ELF-1 (cell line): ENCODE results near the gene OTOG.

Source experiments
- DNase-seq: peaks from one replicate; pipeline ENCODE4 v3.0.0-alpha.2; 2016; ENCODE audit warnings: low read depth, low spot score

Gene OTOG

GRCh38 chr11:17519061-17519885 lies 27.8 kb upstream of the OTOG start:
- no peak for DNase-seq

- DNase-seq = no peak
Measured at GRCh38 chr11:17521106-17521900, 25.8 kb upstream of the OTOG start.

- no peak for DNase-seq
Measured at GRCh38 chr11:17522655-17523054, 24.4 kb upstream of the OTOG start.

DNA sequence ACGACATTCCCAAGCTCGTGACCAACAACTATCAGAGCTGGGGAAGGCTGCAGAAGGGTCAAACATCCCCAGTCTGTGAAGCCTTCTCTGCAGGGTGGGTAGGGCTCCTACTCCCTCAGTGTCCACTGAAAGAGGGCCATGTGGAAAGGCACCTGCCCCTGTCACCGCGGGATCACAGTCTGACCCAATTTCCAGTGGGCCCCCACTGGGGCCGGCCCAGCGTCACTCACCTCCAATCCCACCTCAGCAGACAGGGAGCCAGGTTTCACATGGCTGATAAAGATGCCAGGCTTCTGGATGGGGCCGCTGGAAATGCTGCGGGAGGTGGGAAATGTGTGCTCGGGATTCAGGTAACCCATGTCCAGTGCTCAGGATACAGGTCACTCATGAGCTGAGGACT lies 22.8 kb upstream of the OTOG start:
- DNase-seq = no peak

DNA sequence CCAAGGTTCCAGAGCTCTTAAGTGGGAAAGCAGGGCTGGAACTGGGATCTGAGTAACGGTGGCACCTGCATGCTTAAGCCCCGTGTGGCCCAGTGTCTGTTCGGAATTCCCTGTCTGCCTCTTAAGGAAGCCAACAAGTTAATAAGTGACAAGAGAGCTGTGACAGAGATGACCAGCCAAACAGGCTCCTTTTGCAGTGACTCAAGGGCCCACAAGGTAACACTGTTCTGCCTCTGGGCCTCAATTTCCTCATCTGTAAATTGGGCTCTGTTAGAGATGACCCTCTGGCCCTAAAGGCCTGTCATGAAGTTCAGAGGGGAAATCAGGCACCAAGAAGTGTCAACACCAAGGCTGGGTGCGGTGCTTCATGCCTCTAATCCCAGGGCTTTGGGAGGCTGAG lies 21.5 kb upstream of the OTOG start:
- DNase-seq = no peak

DNA sequence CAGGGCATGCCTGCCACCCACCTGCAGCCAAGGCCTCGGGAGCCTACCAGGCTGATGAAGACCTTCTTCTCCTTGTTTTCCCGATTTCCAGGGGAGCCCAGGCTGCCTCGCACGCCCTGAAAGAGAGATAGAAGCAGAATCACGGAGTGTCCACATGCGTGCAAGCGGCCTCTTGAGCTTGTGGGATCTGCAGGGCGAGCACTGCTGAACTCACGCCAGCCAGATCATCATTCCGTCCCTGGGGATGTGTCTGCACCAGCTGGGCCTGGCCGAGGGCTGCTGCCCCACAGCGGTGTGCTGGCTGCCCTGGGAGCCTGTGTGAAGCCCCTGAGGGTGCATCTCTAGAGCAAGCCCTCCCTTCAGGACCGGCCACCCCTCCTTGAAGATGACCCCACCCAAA lies 20.7 kb upstream of the OTOG start:
- DNase-seq = no peak

- no peak for DNase-seq
Measured at GRCh38 chr11:17526931-17527627, 20.0 kb upstream of the OTOG start.

DNA sequence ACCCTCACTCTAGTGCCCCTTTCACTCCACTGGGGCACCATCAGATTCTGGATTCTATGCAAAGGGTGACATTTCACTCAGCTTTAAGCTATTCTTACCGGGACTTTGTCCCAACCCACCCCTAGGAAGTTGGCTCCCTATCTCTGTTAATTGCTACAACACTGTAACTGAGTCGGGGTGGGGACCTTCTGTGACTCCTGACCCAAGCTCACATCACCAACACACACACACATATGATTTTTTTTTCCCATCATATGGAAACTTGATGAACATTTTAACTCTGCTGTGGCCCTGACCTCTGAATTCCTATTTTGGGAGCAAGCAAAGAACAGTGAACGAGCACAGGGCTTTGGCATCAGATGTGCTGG lies 19.4 kb upstream of the OTOG start:
- DNase-seq = no peak

DNA sequence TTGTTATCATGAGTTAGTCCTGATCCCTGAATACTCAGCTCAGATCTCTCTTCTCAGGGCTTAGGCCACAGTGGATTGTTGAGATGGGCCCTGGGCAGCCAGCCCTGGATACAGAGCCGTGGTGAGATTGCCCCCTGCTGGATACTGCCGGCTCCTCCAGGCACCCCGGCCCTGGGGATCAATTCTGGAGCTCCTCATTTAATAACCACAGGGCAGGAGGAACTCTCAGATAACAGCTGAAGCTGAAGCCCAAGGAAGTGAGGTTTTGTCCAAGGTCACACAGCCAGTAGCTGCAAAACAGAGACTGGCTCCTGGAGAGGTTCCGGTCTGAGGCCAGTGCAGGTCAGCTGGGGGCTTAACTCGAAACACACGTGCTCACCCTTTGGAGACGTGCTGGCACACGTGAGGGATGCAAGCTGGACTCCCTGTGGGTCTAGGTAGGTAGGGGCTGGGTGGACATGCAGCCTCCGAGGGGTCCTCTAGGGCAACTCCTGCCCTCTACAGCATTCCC lies 18.8 kb upstream of the OTOG start:
- DNase-seq = peak; percentile 79

DNA sequence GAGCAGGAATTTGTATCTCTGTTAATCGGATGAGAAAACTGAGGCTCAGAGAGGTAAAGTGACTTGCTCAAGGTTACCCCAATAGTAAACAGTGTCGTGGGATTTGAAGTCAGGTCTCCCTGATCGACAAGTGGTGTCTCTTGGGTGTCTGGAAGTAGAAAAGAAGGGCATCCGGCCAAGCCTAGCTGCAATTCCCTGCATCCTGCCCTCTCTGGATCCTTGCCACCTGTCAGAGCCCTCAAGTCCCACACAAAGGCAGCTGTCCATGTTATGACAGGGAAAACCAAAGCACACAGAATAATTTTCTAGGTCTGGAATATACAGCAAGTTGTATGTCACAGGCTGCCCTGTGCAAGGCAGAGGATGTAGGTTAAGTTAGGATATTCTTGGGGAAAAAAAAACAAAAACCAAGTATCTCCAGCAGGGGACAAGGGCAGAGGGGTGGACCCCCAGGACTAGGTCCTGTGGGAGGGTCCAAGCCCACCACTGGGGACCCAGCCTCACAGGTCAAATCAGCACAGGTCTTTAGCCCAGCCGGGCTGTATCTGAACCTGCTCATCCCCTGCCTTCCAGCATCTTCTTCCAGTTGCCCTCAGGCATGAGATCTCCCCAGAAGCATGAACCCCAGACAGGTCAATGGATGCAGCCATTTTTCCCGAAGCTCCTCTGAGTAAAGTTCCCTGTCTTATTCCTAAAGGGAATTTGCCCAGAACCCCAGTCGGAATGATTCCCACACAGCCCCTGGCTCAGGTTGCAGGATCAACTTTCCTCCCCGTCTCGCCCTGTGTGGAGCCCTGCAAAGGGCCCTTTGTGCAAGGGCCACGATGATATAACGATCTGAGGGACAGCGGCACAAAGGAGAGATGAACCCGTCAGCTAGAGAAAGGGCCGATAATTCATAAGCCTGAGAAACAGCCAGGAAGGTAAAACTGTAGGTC lies 17.9 kb upstream of the OTOG start:
- no peak for DNase-seq

GRCh38 chr11:17529844-17530185 lies 17.2 kb upstream of the OTOG start:
- DNase-seq = no peak

DNA sequence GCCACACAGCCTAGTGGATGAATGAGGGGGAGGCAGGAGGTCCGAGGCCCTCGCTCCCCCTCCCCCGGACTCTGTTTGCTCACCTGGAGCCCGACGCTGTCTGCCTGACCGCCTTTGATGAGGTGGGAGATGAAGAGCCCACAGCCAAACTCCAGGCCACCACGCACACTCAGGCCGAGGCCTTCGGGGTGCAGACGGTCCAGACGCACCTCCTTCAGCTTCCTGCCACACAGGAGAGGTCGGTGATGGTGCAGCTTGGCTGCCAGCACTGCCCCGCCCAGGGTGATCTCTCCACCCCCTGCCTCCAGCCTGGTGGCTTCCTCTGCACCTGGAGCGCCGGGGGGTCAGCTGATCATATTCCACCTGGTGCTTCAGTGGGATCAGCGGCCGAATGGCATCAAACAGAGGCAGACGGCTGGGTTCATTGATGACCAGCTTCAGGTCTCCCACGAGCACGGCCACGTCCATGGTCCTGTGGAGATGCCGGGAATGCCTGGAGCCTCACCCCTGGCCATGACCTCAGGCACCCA lies 15.9 kb upstream of the OTOG start:
- no peak for DNase-seq

- DNase-seq = no peak
Measured at GRCh38 chr11:17531636-17532113, 15.4 kb upstream of the OTOG start.

GRCh38 chr11:17532784-17533183 lies 14.3 kb upstream of the OTOG start:
- no peak for DNase-seq

DNA sequence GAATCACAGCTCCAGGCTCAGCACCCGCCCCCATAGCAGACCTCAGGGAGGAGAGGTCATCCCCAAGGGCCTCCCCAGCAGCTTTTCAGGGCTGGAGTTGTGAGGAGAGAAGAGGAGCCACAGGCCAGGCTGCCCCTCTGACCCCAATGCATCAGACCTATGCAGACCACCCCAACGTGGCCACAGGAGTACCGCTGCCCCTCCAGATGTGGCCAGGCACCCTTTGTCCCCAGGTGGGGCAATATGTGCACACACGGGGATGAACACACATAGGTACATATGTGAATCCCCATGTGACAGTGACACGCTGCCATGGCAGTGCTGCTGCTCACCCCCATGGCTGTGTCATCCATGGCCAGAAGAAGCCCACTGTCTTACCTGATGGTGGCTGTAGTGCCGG lies 13.7 kb upstream of the OTOG start:
- no peak for DNase-seq

DNA sequence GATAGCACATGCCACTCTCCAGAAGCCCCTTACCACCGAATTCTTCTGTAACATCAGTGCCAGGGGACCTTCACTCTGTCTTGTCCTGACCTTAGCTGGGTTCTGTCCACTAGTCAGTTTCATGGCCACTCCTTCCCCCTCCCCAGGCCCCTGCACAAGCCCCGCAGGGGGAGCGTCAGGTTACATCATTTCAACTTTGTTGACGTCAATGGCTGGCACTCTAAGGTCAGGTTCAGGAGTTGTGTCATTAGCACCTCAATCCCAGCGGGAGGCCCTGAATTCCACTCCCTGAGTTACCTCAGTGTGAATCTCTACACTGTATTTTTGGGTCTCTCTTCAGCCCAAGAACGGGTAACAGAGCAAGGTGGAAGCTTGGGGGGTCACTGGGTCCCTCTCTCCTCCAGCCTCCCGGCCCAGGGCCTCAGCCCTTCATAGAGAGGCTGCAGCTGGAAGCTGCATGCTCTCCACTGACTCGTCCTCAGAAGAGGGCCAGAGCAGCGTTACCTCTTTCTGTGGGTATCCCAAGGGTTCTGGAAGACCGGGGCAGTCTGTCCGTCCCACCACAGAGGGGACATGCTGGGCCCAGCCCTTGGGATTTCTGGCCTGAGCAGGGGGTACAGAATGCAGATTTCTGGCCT lies 13.2 kb upstream of the OTOG start:
- no peak for DNase-seq

DNA sequence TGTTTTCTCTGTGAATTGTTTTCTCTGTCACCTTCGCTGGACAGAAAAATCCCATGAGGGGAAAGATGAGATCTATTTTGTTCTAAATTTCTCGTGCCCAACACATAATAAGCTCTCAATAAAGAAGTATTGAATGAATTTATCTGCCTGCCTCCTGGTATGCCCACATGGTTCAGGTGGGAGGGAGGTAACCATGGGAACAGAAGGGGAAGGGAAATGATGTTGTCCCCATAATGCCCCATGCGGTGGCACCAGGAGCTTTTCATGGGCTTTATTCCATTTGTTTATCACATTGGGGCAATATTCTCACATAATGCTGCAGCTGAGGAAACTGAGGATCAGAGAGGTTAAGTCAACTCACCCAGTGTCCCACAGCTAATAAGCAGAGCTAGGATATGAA lies 11.6 kb upstream of the OTOG start:
- no peak for DNase-seq

DNA sequence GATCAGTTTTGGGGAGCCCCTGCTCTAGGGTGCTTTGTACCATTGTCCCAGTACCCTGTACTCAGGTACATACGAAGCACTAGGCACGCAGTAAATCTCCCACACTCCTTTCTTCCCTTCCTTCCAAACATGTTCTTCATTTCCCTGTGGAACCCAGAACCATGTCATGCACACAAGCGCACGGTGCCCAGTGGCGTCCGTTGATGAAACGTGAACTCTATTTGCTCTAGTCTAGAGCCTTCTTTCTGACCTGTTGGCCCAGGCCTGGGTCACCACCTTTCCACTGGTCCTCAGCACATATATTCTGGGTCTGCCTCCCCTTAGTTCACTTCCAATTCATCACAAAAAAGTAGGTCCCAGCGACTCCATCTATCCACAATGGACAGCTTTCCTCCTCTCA lies 9.8 kb upstream of the OTOG start:
- DNase-seq = no peak

GRCh38 chr11:17538054-17538453 lies 9.0 kb upstream of the OTOG start:
- DNase-seq = no peak

- DNase-seq = no peak
Measured at GRCh38 chr11:17538731-17539130, 8.3 kb upstream of the OTOG start.
